HG02588 (cell line): Measurements from ENCODE around the gene TRNT1.

ENCODE experiments used
- ATAC-seq: cut with Tn5 transposase; IDR thresholded peaks from one replicate; pipeline ENCODE4 v1.9.1; 2021; ENCODE audit warnings: mild to moderate bottlenecking, moderate library complexity; ENCODE audit not compliant: unreplicated experiment

TRNT1 gene

DNA sequence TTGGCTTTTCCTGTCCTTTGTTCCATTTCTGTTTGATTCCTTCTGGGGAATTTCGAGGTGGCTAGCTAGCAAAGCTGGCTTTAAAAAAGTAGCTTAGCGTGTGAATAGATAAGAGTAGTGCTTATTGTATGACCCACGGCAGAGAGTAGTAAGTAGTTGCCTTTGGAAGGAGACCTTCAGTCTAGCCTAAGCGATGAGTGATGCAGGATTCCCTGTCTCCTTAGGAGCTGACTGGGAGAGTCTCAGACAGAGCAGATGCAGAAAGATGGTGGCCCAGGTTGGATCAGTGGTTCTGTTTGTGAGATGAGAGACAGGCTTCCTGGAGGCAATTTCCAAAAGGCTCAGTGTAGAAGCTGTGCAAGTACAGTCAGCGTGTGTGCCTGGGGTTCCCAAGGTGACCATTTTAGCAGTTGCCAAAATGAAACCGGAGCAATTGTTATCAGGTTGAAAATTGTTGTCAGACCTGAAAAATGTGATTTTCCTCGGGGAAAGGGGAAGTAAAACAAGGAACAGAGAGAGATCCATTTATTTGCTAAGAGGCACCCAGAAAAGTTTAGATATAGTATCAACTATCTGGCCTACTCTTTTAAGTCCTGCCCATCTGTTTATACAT lies 15.9 kb upstream of the TRNT1 start:
- ATAC-seq: no peak

DNA sequence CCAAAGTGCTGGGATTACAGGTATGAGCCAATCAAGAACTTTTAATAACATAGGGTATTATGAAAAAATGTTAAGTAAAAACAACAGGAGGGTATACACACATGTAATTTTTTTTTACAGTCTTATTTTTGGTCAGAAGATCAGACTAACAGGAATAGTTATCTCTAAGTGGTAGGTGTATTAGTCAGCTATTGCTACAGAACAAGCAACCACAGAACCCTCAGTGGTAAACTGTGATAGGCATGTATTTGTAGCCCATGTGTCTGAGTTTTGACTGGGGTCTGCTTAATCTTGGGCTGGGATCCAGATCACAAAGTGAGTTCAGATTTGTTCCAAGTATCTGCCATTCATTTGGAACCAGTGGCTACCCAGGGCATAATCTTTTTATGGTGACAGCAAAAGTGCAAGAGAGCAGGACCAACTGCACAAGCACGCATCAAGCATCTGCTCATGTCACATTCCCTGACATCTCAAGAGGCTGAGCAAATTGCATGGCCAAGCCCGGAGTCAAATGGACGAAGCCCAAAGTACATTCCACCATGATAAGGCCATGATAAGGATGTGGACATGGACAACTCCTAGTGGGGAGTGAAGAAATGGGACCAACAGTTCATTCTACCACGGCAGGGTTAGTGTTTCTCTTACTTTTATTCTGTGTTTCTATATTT lies 13.6 kb upstream of the TRNT1 start:
- ATAC-seq: no peak

DNA sequence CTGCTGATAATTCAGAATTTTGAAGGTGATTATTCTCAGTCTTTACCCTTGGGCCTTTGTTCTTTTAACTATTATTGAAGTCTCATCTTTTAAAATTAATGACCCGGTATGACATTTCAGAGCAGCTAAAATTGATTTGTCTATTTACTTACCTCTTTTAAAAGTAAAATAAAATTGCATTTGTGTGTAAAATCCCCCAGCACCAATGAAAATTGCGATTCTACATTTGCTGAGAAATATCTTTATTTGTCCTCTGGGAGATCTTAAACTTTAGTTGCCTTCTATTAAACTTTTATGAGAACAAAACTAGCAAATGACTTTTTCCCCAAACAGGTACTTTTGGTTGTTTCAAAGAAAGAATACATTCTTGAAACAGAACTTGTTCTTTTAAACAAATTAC lies 9.1 kb upstream of the TRNT1 start:
- ATAC-seq: no peak

DNA sequence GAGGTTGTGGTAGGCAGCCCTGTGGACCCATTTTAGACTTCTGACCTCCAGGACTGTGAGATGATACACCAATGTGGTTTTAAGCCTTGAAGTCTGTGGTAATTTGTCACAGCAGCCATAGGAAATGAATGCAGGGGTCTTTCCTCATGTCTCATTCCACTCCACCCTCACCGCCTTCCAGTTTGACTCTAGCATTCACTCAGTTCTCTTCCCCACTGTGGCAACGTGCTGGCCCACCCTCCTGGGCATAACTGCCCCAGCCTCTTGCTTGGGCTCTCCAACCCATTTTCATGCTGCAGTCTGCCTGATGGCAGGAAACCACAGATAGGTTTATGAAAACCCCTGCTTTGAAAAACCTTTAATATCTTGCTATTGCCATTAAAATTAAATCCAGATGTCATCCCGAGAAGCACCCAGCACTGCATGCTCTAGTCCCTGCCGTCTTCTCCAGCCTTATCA lies 7.3 kb upstream of the TRNT1 start:
- peak; percentile 41 for ATAC-seq

- ATAC-seq: no peak
Observed at GRCh38 chr3:3125977-3126376, 763 bp upstream of the TRNT1 start.

- ATAC-seq: no peak
Observed at GRCh38 chr3:3127432-3128010, 781 bp downstream of the TRNT1 start.

- ATAC-seq: no peak
Observed at GRCh38 chr3:3129579-3129978, 2.8 kb downstream of the TRNT1 start.

- no peak for ATAC-seq
Observed at GRCh38 chr3:3133500-3133899, 6.8 kb downstream of the TRNT1 start.

DNA sequence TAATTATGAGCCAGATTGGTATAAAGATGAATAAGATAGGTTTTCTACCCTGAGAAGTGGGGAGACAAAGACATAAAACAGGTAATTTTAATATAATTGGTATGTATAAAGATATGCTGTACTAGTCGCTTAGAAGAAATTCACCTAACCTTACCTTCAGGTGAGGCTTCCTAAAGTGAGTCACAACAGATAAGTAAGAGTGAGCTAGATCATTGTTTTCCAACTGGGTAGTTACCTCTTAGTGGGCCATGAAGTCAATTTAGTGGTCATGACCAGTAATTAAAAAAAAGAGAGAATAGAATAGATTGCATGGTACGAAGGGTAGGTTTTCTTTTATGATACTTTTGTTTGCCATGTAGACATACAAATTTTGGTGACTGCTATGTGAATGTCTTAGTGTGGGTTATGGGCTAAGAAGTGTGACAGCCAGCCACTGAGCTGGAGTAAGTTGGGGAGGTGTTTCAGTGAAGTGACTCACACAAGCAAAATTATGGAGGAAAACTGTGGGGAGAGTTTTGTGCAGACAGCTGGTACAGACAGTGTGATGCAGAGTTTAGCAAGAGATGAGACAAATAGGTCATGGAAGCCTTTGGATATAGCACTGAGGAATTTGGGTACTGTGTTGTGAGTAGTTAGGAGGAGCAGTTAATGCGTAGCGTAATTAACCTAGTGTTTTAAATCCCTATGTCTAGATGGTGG lies 8.2 kb downstream of the TRNT1 start:
- no peak for ATAC-seq

DNA sequence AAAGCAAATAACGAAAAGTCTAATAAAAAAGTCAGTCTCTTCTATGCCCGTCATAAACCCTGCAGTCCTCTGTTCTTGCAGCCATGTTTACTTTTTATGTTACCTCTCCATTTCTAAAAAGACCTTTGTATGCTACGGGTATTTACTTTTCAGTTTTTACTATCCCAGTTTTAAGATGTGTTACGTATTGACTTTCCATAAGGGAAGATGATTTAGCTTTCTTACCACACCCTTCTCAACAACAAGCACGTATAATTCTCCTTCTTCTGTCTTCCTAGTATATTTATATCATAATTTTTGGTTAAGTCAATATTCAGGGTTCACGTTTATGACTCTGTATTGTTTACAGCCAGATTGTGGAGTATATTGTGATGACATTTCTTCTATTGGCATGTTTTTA lies 10.8 kb downstream of the TRNT1 start:
- ATAC-seq: no peak

- ATAC-seq: no peak
Observed at GRCh38 chr3:3141939-3142338, 15.2 kb downstream of the TRNT1 start.

DNA sequence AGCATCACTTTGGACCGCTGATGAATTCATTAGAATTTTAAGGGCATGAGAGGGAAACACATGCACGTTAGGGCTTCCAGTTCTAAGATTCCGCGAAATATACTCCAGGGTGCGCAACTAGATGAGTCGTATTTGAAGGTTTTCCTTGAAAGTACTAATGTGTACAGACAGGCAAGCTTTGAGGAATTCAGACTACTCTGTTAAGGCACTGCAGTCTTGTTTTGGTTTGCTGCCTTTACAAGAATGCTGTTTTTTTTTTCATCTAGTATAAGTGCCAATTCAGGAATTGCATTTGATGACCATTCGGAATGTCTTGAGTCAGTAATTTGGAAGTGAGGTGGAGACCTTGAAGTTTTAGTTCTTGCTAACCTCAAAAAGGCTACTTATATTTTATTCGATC lies 19.1 kb downstream of the TRNT1 start:
- ATAC-seq: no peak

- no peak for ATAC-seq
Observed at GRCh38 chr3:3149560-3149959, 22.8 kb downstream of the TRNT1 start.

- ATAC-seq: no peak
Observed at GRCh38 chr3:3151513-3151912, 24.8 kb downstream of the TRNT1 start.

DNA sequence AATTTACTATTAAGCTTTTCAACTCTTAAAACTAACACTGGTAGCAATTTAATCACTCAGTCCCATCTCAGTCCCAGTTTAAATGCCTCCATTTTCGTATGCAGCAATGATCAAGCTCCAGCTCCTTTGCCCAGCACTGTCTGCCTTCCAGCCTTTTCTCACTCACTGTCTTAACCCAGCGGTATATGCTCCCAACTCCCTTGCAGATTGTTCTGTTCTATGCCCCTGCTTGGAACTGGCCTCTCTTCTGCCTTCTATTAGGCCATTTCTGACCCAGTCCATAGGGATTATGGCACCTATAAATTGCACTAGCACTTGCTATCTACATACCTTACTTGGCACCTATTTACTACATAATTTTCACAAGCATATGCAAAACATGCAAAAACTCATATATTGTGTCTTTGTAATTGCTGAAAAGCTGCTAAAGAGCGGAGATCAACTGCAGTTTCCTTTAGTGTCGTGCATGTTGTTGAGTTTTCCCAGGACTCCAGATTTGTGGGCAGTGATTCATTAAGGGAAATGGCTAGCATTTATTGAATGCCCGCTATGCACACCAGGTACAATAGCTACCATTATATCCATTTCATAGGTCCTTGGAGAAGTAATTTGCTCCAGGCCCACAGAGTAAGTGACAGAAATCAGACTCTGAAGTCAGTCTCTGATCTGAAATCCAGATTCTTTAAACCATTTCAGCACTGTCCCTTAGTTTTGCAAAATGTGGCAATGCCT lies 28.3 kb downstream of the TRNT1 start:
- ATAC-seq: no peak

- ATAC-seq: no peak
Observed at GRCh38 chr3:3157484-3157883, 30.7 kb downstream of the TRNT1 start.

GRCh38 chr3:3160826-3161225 lies 34.1 kb downstream of the TRNT1 start:
- no peak for ATAC-seq

GRCh38 chr3:3165241-3165640 lies 38.5 kb downstream of the TRNT1 start:
- ATAC-seq: no peak

- no peak for ATAC-seq
Observed at GRCh38 chr3:3165650-3166049, 38.9 kb downstream of the TRNT1 start.

GRCh38 chr3:3170998-3171397 lies 44.3 kb downstream of the TRNT1 start:
- ATAC-seq: no peak

- ATAC-seq: no peak
Observed at GRCh38 chr3:3172627-3173026, 45.9 kb downstream of the TRNT1 start.
